Skeletal muscle cell (primary cell): Measurements from ENCODE around the gene DNAAF6.

Source experiments
- DNase-seq: peaks from one replicate; pipeline ENCODE4 v3.0.0-alpha.2; 2010; ENCODE audit warnings: low read depth
- H3K4me3 ChIP-seq: 2 replicates; pipeline ENCODE4 v1.5.1; 2011; ENCODE audit warnings: low read depth, mild to moderate bottlenecking, control low read depth, low read length, moderate library complexity

DNAAF6 gene

DNA sequence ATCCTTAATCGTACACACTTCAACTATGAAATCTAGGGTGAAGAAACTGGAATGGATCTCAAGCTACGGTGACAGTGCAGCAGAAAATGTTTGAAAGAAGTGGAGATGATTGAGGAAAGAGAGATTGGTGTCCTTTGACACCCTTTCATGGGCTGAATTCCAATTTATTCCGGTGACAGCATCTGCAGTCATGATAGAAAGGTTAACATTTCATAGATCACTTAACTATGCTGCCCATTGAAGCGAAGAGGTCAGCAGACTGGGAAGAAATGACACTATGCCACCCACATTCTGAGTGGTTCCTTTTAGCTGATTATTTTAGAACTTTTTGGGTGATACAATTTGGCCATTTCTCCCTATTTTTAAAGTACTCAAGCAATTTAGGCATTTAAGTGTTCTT, 82.3 kb downstream of the DNAAF6 start:
- H3K4me3 ChIP-seq = no peak overlapping the region
- no peak for DNase-seq

DNA sequence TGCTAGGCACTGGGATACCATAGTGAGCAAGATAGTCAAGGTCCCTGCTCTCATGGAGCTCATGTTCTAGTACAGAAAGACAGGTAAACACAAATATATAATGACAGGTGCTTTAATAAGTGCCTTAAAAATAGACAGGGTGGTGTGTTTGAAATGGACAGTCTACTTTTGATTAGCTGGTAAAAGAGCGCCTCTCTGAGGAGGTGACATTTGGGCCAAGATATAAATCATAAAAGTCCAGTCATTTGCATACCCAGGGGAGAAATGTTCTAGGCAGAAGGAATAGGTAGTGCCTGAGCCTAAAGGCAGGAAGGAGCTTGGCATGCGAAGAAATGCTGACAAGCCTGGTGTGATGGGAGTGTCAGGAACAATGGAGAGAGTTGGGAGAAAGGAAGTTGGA, 83.6 kb downstream of the DNAAF6 start:
- no peak for DNase-seq
- H3K4me3 ChIP-seq = no peak overlapping the region

DNA sequence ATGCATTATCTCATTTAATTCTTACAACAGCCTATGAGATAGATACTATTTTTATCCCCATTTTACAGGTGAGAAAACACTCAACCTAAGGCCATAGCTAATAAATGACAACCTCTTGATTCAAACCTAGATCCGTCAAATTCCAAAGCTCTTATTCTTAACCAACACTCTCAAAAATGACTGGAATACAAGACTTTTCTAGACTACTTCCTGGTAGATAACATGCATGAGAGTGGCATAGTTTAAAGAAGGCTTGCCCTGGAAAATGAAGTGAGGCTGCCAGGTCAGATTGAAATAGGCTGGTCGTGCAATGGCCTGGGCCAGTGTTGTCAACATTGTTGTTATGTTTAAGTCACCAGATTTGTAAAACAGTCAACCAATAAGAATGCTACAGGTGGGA, 86.6 kb downstream of the DNAAF6 start:
- no peak for DNase-seq
- H3K4me3 ChIP-seq = no peak overlapping the region
